Activated naive CD4-positive, alpha-beta T cell treated with anti-CD3 and anti-CD28 coated beads for 36 hours (primary cell): Measurements from ENCODE around the gene CD83. TPM values are rescaled to one million over a fixed set of nuclear protein-coding genes. Genes with fewer than 3 reads are reported as not detected.

Experiments
- total RNA-seq, 2 experiments: library from RNA; stranded (reverse); gene quantifications; one replicate each; pipeline ENCODE4 v1.2.3, GENCODE V29; 2021

Gene CD83
- total RNA-seq, 2 experiments from 2014 or later, result 11.9 to 13.8 TPM

Other genes with a start within 250 kb of the CD83 start
- gene RNF182, start 192.8 kb upstream of the CD83 start, total RNA-seq, result not detected